Kasumi-1 (cell line): ENCODE results near the gene OR6C65.

Source experiments
- DNase-seq, 2 experiments: peaks; one replicate each; lab custom pipeline; 2025; lab: John Stamatoyannopoulos, UW

Gene OR6C65

GRCh38 chr12:55446326-55446725 lies 46.0 kb downstream of the OR6C65 start:
- DNase-seq = no peak

DNA sequence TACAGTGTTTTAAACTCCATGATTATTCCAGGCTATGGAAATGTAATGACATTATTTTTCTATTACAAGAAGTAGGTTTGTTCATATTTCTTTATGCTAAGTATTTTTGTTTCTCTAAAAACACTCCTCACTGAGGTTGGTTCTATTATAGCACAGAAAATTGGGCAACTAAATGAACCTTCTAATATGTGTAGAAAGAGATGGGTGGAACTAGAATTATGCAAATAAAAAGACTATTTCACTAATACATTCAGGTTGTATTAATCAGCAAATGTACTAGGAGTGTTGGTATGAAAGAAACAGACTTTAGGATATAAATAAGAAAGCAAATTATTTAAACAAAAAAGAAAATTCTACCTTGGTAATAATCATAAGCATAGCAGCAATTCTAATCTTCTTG lies 48.5 kb downstream of the OR6C65 start:
- no peak for DNase-seq
